ENCODE measurements around the gene SAFB2. TPM values are rescaled to one million over a fixed set of nuclear protein-coding genes. Genes with fewer than 3 reads are reported as not detected.

Gene SAFB2
- total and polyA plus RNA-seq, 2 donors (not counting 1 experiment from before 2014, with no cell fraction given) = 76.5 to 242 TPM

DNA sequence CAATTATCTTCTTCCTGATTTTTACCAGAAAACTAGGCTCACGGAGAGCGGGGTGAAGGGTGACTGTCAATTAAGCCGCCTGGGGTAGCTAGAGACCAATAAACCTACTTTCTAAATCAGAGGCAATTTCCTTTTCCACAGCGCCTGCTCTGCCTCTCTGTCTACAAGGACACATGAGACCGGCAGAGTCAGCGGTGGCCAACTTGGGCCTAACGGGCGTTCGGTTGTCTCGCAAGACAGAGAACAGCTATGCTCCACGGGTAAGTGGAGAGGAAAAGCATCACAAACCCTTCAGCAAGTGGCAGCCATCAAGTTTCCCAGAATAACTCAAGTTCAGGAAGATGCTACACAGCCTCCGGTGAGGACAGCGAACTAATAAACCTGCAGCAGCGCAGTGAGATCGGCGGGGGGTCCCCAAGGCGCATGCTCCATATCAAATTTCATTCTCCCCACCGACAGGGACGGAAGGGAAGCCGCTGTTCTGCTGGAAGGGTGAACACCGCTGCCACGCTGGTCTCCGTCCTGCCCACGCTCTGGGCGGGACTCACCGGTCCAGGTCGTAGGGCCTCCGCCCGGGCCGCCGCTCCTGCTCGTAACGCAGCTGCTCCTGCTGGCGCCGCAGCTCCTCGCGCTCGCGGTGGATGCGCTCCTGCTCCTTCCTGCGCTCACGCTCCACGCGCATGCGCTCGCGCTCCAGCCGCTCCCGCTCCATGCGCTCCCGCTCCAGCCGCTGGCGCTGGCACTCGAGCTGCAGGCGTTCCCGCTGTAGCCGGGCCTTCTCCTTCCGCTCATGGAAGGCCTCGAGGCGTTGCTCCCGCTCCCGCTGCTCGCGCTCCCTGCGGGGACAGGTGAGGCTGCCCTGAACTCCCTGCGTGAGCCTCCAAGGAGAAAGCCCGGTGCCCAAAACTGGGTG is 29.0 kb downstream of the SAFB2 start:
- Histone ChIP-seq H3K4me1 (ENCODE audit: control insufficient read depth in 2 of 2, insufficient read depth in 2 of 2, low read length in 2 of 2) (no peaks in the 10 kb centered on the region), H3K36me3 (replicated peaks in 1 of 2; ENCODE audit: control extremely low read depth in 1 of 2, control insufficient read depth in 1 of 2, extremely low read depth in 1 of 2, insufficient read depth in 2 of 2, low read length in 1 of 2) (peaks cover 6 to 95% of the 10 kb centered on the region in 2 experiments), H3K9me3 (ENCODE audit: control extremely low read depth in 1 of 3, control insufficient read depth in 2 of 3, insufficient read depth in 1 of 3, low read length in 2 of 3) (no peaks in the 10 kb centered on the region), H2AFZ (ENCODE audit: insufficient read depth, low read depth, low read length, poor library complexity, severe bottlenecking) (no peak overlapping the region), H3K27me3 (replicated peaks in 1 of 4; ENCODE audit: control extremely low read depth in 1 of 4, control insufficient read depth in 3 of 4, insufficient read depth in 4 of 4, low read length in 3 of 4) (no peaks in the 10 kb centered on the region), H3K27ac (ENCODE audit: low read length in 2 of 2) (no peak overlapping the region), H4K20me1 (ENCODE audit: control insufficient read depth, insufficient read depth, low read length, poor library complexity, severe bottlenecking) (peaks cover 71% of the 10 kb centered on the region), H3K79me2 (ENCODE audit: control insufficient read depth, insufficient read depth, low read length) (peaks cover 26% of the 10 kb centered on the region), H3K4me3 (ENCODE audit: control extremely low read depth in 1 of 5, extremely low read depth in 1 of 5, insufficient read depth in 1 of 5, low read depth in 2 of 5, low read length in 4 of 5) (no peak overlapping the region), H3K4me2 (replicated peaks; ENCODE audit: low read depth, low read length, poor library complexity, severe bottlenecking) (no peak overlapping the region), H3K9ac (ENCODE audit: low read length) (no peak overlapping the region)
- Mint-ChIP-seq H3K4me1 (no peaks in the 10 kb centered on the region), H3K27ac (no peak overlapping the region), H3K9me3 (ENCODE audit: insufficient read depth) (no peaks in the 10 kb centered on the region), H3K27me3 (no peaks in the 10 kb centered on the region), H3K4me3 (no peak overlapping the region)
- ChIA-PET CTCF (interaction anchor here (1.6 kb wide), 1 partner anchor 14 kb away, joined by 3 read pairs; no protein-coding TSS in a partner anchor), POLR2A (no interaction called here)
- DNase-seq (no peak), ATAC-seq (ENCODE audit: low read depth) (no peak)
- TF ChIP-seq, protein P1, sequence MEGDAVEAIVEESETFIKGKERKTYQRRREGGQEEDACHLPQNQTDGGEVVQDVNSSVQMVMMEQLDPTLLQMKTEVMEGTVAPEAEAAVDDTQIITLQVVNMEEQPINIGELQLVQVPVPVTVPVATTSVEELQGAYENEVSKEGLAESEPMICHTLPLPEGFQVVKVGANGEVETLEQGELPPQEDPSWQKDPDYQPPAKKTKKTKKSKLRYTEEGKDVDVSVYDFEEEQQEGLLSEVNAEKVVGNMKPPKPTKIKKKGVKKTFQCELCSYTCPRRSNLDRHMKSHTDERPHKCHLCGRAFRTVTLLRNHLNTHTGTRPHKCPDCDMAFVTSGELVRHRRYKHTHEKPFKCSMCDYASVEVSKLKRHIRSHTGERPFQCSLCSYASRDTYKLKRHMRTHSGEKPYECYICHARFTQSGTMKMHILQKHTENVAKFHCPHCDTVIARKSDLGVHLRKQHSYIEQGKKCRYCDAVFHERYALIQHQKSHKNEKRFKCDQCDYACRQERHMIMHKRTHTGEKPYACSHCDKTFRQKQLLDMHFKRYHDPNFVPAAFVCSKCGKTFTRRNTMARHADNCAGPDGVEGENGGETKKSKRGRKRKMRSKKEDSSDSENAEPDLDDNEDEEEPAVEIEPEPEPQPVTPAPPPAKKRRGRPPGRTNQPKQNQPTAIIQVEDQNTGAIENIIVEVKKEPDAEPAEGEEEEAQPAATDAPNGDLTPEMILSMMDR (IDR thresholded peaks at IDR 0.05) = no peak
- TF ChIP-seq EZH2 (IDR thresholded peaks at IDR 0.05; ENCODE audit: borderline replicate concordance, insufficient read depth, low read depth, low read length, poor library complexity, severe bottlenecking) = no peak
- intact Hi-C loops (cut with micrococcal nuclease) = no loop called here
- 99% methylated on average over 65 of the region's 67 CpGs for WGBS (ENCODE audit: insufficient coverage)

All from B cell (primary cell).